Panc1 (cell line): ENCODE measurements around the gene FIGLA. TPM values are rescaled to one million over a fixed set of nuclear protein-coding genes. Genes with fewer than 3 reads are reported as not detected.

Source experiments
- ATAC-seq: fragments of 200-7000 bp; cut with Tn5 transposase; 2 replicates; pipeline ENCODE4 v1.9.1; 2020; ENCODE audit warnings: mild to moderate bottlenecking, moderate library complexity
- BruUV-seq: library from RNA; stranded (reverse); fragments of 400-500 nt; replicated peaks from 2 replicates; lab custom pipeline; 2021; lab: Mats Ljungman, UMichigan
- CTCF ChIA-PET: fragments of 300-600 bp; sonication (Branson Sonifier 250); formaldehyde crosslinking; loops from one replicate; lab custom pipeline; 2022; ENCODE audit warnings: antibody characterized with exemption; lab: Charles Lee
- POLR2A ChIA-PET: fragments of 300-600 bp; sonication (Branson Sonifier 250); formaldehyde crosslinking; loops from one replicate; lab custom pipeline; 2022; ENCODE audit warnings: antibody characterized with exemption; lab: Charles Lee
- DNase-seq: peaks from one replicate; pipeline ENCODE4 v3.0.0-alpha.2; 2010; ENCODE audit warnings: low read depth, low spot score
- H3K27ac ChIP-seq: 2 replicates; pipeline ENCODE4 v1.5.1; 2011; ENCODE audit warnings: mild to moderate bottlenecking, low read length, inconsistent platforms
- H3K27me3 ChIP-seq: fragments of 200-500 bp; sonication (Bioruptor generic); 2 replicates; pipeline ENCODE4 v1.6.0; 2014; ENCODE audit warnings: low read length, inconsistent platforms; ENCODE audit not compliant: control insufficient read depth, insufficient read depth
- H3K36me3 ChIP-seq: fragments of 200-500 bp; sonication (Bioruptor generic); 2 replicates; pipeline ENCODE4 v1.5.1; 2014; ENCODE audit warnings: inconsistent platforms, mild to moderate bottlenecking, low read length, moderate library complexity; ENCODE audit not compliant: control insufficient read depth, insufficient read depth
- H3K4me1 ChIP-seq: 2 replicates; pipeline ENCODE4 v1.5.1; 2011; ENCODE audit warnings: inconsistent platforms, mild to moderate bottlenecking, low read length, moderate library complexity; ENCODE audit not compliant: control insufficient read depth, insufficient read depth
- H3K4me3 ChIP-seq, 2 experiments: 2 replicates each; pipeline ENCODE4 v1.5.1; 2011 to 2012; ENCODE audit warnings: low read depth in 2 of 2, low read length in 2 of 2, mild to moderate bottlenecking in 2 of 2, inconsistent platforms in 1 of 2, moderate library complexity in 1 of 2
- H3K9me3 ChIP-seq: fragments of 200-500 bp; sonication (Bioruptor generic); 2 replicates; pipeline ENCODE4 v1.5.1; 2014; ENCODE audit warnings: low read depth, mild to moderate bottlenecking, inconsistent platforms, low read length, moderate library complexity; ENCODE audit not compliant: control insufficient read depth, insufficient read depth
- POLR2AphosphoS5 ChIP-seq: IDR thresholded peaks from 2 replicates; pipeline ENCODE4 v1.6.1; 2012; ENCODE audit warnings: mild to moderate bottlenecking, low read depth, low read length, moderate library complexity
- SIN3A ChIP-seq: IDR thresholded peaks from 2 replicates; pipeline ENCODE4 v1.6.1; 2012; ENCODE audit warnings: low read depth, mild to moderate bottlenecking, low read length, moderate library complexity, borderline replicate concordance; ENCODE audit not compliant: insufficient read depth
- TCF7L2 ChIP-seq: IDR thresholded peaks from 2 replicates; pipeline ENCODE4 v1.6.1; 2011; ENCODE audit warnings: mild to moderate bottlenecking, low read depth, low read length, inconsistent platforms
- in situ Hi-C: cut with HindIII; loops from 2 replicates; pipeline ENCODE4 v1.10.0; 2016; ENCODE audit warnings: low sequenced_read_pairs, low pct_unique_long_range_greater_than_20kb
- intact Hi-C: fragments of 100-400 bp; cut with micrococcal nuclease; formaldehyde crosslinking; loops from one replicate; pipeline ENCODE4 v1.10.0; 2022; ENCODE audit not compliant: unreplicated experiment
- total RNA-seq: library from RNA; stranded (reverse); gene quantifications from one replicate; pipeline ENCODE4 v1.2.1, GENCODE V29; 2021; ENCODE audit not compliant: unreplicated experiment
- TF ChIP-seq, protein P1 (sequence below), 2 experiments: IDR thresholded peaks; 2 replicates each; pipeline ENCODE4 v1.6.1; 2011 to 2012; ENCODE audit warnings: low read depth in 2 of 2, control low read depth in 1 of 2, low read length in 1 of 2, mild to moderate bottlenecking in 1 of 2, moderate library complexity in 1 of 2; ENCODE audit not compliant: insufficient read depth in 1 of 2
- TF ChIP-seq, protein P2 (sequence below): fragments of 450-650 bp; IDR thresholded peaks from 2 replicates; pipeline ENCODE4 v1.5.1; 2017; ENCODE audit warnings: mild to moderate bottlenecking

Gene FIGLA
- total RNA-seq, 1 experiment from 2014 or later: not detected

DNA sequence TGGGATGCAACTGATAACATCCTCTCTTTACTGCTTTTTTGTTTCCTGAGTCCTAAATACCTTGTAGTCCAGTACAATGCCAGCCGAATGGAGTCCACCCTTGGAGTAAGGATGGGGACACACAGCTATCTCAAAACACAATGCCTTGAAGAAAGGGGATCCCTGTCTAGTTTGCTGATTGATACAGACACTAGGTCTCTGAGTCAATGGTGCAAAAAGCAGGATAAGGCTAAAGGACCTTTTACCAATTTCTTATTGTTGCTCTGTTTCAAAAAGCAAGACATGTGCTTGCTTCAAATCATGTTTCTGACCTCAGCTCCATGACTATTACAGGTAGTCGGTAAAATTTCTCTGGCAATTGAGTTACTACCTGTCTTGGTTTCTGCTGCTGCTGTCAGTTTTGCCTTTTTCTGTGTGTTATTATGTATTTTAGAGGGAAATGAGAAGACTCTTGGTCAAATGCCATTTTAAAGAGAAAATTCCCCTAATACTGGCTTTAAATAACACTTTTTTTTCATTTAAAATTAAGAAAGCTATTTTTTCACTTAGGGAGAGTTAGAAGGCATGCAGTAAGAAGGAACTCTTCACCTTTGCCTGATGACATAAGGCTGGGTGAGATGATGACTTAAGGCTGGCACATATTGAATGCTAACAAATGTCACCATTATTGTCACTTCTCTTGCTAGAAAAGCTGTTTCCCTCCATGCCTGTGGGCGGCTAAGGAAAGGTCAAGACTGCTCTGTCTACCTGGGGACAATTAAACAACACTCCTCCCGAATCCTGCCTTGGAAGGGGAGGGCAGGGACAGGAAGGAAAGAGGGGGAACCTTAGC lies 4.9 kb upstream of the FIGLA start:
- ChIA-PET CTCF (no interaction called here), POLR2A (no interaction called here)
- in situ Hi-C loops (no loop called here), intact Hi-C loops (no loop called here)
- DNase-seq (no peak), ATAC-seq (no peak)
- no peaks in the 10 kb centered on the region for H3K4me1 ChIP-seq
- no TSS peak for BruUV-seq
- TF ChIP-seq POLR2AphosphoS5 (no peak), SIN3A (no peak), TCF7L2 (no peak)
- TF ChIP-seq, protein P1, sequence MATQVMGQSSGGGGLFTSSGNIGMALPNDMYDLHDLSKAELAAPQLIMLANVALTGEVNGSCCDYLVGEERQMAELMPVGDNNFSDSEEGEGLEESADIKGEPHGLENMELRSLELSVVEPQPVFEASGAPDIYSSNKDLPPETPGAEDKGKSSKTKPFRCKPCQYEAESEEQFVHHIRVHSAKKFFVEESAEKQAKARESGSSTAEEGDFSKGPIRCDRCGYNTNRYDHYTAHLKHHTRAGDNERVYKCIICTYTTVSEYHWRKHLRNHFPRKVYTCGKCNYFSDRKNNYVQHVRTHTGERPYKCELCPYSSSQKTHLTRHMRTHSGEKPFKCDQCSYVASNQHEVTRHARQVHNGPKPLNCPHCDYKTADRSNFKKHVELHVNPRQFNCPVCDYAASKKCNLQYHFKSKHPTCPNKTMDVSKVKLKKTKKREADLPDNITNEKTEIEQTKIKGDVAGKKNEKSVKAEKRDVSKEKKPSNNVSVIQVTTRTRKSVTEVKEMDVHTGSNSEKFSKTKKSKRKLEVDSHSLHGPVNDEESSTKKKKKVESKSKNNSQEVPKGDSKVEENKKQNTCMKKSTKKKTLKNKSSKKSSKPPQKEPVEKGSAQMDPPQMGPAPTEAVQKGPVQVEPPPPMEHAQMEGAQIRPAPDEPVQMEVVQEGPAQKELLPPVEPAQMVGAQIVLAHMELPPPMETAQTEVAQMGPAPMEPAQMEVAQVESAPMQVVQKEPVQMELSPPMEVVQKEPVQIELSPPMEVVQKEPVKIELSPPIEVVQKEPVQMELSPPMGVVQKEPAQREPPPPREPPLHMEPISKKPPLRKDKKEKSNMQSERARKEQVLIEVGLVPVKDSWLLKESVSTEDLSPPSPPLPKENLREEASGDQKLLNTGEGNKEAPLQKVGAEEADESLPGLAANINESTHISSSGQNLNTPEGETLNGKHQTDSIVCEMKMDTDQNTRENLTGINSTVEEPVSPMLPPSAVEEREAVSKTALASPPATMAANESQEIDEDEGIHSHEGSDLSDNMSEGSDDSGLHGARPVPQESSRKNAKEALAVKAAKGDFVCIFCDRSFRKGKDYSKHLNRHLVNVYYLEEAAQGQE (IDR thresholded peaks at IDR 0.05; ENCODE audit: insufficient read depth in 1 of 2, low read depth in 2 of 2, low read length in 1 of 2): no peak
- TF ChIP-seq, protein P2, sequence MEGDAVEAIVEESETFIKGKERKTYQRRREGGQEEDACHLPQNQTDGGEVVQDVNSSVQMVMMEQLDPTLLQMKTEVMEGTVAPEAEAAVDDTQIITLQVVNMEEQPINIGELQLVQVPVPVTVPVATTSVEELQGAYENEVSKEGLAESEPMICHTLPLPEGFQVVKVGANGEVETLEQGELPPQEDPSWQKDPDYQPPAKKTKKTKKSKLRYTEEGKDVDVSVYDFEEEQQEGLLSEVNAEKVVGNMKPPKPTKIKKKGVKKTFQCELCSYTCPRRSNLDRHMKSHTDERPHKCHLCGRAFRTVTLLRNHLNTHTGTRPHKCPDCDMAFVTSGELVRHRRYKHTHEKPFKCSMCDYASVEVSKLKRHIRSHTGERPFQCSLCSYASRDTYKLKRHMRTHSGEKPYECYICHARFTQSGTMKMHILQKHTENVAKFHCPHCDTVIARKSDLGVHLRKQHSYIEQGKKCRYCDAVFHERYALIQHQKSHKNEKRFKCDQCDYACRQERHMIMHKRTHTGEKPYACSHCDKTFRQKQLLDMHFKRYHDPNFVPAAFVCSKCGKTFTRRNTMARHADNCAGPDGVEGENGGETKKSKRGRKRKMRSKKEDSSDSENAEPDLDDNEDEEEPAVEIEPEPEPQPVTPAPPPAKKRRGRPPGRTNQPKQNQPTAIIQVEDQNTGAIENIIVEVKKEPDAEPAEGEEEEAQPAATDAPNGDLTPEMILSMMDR: no peak
- H3K4me3 ChIP-seq: no peak overlapping the region
- peaks cover 24% of the 10 kb centered on the region for H3K27me3 ChIP-seq
- no peaks in the 10 kb centered on the region for H3K9me3 ChIP-seq
- H3K36me3 ChIP-seq: no peaks in the 10 kb centered on the region
- H3K27ac ChIP-seq: no peak overlapping the region

- no peak for ATAC-seq
- no peak for DNase-seq
- in situ Hi-C loops (no loop called here), intact Hi-C loops (no loop called here)
- POLR2A ChIA-PET: no interaction called here
- TF ChIP-seq SIN3A: no peak
- TF ChIP-seq, protein P2: no peak
- TF ChIP-seq POLR2AphosphoS5: no peak
- no peak for TF ChIP-seq TCF7L2
- TF ChIP-seq, protein P1 (IDR thresholded peaks at IDR 0.05; ENCODE audit: insufficient read depth in 1 of 2, low read depth in 2 of 2, low read length in 1 of 2): no peak
- Histone ChIP-seq H3K27me3 (peaks cover 31% of the 10 kb centered on the region), H3K36me3 (no peaks in the 10 kb centered on the region), H3K4me3 (no peak overlapping the region), H3K9me3 (no peaks in the 10 kb centered on the region), H3K4me1 (no peaks in the 10 kb centered on the region), H3K27ac (no peak overlapping the region)
- no TSS peak for BruUV-seq
- CTCF ChIA-PET: no interaction called here
These were observed 3.0 kb upstream of the FIGLA start for GRCh38 chr2:70793450-70793849.
